IPS DF 4.7 (cell line): ENCODE measurements around the gene ST3GAL5.
"Not testable (repeated sequence)": the region's sequence is repeated elsewhere in the genome, so short reads cannot be mapped to it uniquely, and the experiment has no call there.

Experiments used
- DNase-seq: peaks from one replicate; pipeline ENCODE4 v3.0.0-alpha.2; 2013; ENCODE audit warnings: low spot score; ENCODE audit errors: extremely low read depth

The ST3GAL5 gene

DNA sequence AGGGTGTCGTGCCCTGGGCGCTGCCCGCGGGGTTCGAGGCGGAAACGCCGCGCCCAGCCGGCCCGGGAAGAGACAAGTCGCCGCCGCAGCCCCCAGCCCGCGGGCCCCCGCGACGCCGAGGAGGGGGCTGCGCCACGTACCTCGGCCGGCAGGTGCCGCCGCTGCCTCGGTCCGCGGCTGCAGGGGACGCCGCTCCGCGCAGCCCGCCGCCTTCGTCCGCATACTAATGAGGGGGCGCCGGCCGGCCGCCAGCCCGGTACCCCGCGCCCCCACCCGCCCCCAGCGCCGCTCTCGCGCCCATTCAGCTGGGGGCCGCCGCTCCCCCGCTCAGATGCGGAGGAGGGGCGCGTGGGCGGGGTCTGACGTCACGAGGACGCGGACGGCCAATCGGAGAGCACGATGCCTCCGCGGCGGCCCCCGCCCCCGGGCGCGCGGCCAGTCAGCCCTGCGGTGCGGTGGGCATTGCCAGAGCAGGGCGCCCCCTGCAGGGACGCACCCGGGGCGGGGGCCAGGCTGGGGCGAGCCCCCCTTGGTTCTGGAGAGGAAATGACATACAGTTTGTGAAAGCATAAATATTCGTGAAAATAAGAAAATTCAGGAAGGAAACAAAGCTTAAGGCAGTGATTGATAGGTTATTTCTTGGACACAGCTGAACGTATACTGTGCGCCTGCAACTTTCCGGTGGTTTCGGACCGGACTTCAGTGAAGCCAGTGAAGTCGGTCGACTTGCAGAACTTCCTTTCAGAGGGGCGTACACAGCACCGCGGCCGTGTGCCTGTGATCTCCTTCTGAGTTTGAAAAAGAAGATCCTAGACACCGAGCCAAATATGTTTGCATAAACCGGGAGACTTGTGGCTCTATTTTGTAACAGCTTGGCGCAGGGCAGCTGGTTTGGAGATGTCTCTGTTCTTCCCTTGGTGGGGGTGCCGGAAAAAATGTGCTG is at the start of gene ST3GAL5:
TSS of gene ST3GAL5 (minus strand) at position 307 of the 943 bp plus-strand sequence. CDS start at position 222, 85 bp downstream.
- peak; percentile 22 for DNase-seq

DNA sequence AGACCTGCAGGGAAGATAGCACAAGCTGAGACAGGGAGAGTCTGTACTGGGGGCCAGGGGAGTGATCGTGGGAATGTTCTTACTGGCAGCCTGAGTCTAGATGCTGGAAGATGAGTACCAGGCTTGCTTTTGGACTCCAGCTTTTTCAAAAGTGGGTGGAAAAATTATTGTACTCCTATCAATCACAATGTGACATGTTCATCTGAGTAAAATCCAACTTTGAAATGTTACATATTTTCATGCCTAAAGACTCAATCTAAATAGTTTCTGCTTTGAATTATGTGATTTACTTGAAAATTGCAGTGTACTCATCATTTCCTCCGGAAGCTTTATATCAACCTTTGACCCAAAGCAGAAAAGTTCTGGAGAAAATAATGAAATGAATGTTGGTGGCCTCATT is 49.7 kb upstream of the ST3GAL5 start:
- DNase-seq, result no peak

DNA sequence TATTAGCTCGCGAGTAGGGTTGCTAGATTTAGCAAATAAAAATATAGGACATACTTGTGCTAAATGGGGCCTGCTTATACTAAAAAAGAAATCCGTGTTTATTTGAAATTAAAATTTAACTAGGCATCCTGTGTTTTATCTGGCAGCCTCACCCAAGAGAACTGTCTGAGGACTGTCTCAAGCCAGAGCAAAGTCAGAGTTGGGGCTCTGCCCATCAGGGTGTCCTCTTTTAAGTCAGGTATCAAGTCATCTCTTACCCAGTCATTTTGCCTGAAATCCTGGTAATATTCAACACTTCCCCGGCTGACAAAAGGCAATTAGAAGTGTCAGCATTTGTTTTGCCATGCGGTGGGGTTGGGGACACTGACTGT is 48.3 kb upstream of the ST3GAL5 start:
- DNase-seq, result no peak

DNA sequence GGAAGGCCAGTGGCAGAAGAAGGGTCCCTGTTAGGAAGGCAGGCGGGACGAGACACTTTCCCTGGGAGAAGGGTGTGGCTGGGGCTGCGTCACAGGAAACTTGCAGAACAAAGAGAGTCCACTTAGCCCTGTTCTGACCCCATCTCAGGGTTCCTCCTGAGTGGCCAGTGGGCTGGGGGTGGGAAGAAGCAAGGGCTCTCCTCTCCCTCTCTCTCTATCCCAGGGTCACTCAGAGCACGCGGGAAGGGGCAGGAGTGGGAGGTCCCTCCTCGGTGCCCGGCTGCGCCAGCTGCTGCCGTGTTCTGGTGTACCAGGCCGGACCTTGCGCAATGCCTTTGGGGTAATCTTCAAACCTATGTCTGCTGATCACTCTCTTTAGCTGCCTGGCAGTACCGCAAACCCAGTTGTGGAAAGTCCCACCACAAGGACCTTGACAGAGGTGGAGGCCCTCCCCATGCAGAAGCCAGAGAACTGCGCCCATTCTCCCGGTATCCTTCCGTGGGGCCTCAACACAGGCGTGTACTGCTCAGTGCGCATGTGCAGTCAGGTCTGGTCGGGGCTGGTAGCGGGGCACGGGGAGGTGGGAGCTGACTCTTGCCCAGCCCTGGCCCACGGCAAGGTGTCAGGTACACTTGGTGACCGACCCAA is 47.8 kb upstream of the ST3GAL5 start:
- DNase-seq, result no peak

DNA sequence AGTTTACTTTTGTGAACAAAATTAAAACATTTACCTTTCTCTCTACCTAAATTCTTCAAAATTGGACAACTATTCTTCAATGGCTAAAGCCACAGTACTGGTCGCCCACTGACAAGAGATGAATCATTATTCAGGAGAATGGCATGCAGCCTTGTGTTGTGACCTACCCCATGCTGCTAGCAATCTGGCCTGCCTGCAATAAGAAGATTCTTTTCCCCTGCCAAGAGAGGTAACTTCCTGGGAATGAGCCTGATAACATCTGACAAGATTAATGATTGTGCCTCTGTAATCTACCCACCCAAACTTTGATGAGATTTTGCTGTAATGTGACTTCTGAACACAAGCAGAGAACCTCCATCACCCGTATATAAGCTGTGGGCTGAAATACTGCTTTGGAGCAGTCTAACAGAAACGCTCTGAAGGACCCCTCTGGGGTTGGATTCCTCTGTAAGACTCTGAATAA is 47.0 kb upstream of the ST3GAL5 start:
- DNase-seq, result peak; percentile 14

GRCh38 chr2:85935170-85935745 is 46.5 kb upstream of the ST3GAL5 start:
- DNase-seq, result no peak

GRCh38 chr2:85933753-85934594 is 45.2 kb upstream of the ST3GAL5 start:
- no peak for DNase-seq

GRCh38 chr2:85931151-85931550 is 42.4 kb upstream of the ST3GAL5 start:
- DNase-seq, result not testable (repeated sequence)

DNA sequence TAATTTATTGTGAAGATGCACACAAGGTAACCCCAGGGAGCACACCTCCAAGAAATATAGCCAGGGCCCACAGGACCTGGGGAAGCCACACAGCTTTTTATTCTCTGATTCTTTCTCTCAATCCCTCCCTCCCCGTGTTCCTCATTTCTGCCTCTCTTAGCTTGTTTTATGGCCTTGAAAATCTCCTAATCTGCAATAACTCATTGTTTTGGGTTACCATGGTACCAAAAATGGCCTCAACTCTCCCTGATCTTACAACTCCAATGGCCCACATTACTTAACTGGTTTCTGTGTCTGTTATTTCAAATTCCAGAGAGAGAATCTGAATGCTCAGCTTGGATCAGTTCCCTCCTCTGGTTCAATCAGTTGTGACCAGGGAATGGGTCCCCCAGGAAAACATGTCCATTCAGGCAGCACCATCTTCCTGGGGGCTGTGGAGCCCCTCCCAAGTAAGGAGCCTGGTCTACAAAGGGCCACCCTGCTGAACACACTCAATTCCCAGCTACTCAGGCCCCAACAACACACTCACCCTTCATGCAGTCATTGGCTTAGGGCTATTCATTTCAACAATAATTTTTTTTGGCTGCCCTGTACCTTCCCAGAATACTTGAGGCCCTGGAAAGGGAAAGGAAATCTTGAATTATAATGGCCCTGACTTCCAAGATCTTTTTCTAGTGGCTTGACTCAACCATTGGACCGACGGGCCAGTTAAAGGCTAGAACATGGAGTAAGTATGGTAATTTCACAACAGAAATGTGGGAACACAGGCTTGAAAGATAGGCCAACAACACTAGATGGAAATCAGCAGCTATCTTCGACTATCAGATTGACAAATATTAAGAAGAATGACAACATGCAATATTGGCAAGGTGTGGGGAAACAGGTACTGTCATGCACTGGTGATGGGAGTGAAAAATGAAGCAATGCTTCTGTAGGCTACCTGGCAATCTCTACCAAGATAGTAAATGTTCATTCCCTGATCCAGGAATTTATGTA is 41.6 kb upstream of the ST3GAL5 start:
- no peak for DNase-seq

DNA sequence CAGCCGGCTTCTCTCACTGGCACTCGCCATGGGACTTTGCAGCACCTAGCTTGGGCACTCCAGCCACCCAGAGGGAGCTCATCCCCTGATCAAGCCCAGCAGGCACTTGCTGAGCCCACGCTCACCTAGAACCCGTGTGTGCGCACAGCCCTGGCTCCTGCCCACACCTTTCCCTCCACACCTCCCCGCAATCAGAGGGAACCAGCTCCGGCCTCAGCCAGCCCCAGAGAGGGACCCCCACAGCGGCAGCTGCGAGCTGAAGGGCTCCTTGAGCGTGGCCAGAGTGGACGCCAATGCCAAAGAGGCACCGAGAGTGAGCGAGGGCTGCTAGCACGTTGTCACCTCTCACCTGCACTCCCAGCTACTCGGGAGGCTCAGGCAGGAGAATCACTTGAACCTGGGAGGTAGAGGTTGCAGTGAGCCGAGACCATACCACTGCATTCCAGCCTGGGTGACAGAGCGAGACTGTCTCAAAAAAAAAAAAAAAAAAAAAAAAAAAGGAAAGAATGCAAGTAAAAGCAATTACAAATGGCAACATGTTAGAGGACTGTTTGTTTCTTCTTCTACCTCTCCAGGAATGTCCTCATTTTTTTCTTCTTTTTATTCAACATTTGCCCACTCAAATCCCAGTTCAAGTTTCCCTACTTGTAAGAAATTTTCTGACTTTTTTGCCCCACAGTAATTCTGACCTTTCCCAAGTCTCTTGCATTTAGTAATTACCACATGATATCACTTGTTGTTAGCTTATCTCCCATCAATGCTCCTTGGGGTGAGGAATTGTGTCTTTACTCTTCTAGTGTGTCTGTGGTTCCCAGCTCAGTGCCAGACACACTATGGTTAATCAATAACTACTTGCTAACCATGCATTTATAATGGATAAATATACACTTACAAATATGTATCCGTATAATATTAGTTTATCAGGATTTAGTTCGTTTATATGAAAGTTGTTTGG is 40.6 kb upstream of the ST3GAL5 start:
- DNase-seq, result no peak

DNA sequence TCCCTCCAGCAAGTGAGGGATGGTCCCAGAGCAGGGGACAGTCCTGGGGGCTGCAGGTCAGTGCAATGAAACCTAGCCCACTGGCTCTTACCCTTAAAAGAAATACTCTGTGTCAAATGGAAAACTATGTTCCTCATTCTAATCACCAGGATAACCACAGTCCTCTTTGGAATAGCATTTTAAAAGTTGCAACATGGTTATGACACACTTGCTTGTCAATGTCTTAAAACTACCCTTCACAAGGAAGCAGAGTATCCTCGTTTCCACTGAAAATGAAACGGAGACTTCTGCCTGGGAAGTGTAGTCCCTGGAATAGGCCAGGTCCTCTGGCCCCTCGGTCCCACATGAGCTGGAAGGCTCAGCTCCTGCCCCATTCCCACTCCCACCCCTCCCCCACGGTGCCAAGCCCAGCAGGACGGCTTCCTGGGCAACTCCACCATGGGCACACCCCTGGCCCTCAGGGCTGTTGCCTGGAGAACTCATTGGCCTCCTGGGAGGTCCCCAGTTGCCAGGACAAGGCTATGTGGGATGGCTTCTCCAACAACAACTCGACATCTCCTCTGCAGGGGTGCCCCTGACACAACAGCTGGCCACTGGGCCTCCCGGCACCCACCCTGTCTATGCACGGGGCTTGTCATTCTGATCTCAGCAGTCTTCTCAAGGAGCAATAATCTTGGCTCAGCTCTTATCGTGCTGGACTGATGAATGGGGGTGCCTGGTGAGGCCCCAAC is 38.3 kb upstream of the ST3GAL5 start:
- no peak for DNase-seq

GRCh38 chr2:85926526-85926925 is 37.7 kb upstream of the ST3GAL5 start:
- DNase-seq, result no peak

DNA sequence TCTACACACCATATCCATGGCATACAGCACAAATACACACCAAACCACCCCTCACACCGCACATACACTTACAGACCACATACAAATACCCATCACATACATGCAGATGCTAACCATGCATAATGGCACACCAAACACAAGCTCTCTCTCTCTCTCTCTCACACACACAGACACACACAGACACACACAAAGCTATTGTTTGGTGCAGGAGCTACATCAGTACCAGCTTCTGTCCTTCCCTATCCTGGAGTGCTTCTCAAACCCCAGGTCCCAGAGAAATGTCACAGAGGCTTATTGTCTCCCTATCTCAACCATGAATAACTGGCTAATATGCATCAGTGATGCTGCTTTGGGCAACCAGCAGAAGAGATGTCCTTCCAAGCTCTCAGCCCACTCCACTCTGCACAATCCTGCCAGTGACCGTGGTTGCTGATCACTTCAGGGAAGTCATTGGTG is 36.5 kb upstream of the ST3GAL5 start:
- DNase-seq, result no peak

GRCh38 chr2:85924522-85924921 is 35.7 kb upstream of the ST3GAL5 start:
- DNase-seq, result no peak

- DNase-seq, result no peak
Observed at GRCh38 chr2:85922199-85922598, 33.4 kb upstream of the ST3GAL5 start.

DNA sequence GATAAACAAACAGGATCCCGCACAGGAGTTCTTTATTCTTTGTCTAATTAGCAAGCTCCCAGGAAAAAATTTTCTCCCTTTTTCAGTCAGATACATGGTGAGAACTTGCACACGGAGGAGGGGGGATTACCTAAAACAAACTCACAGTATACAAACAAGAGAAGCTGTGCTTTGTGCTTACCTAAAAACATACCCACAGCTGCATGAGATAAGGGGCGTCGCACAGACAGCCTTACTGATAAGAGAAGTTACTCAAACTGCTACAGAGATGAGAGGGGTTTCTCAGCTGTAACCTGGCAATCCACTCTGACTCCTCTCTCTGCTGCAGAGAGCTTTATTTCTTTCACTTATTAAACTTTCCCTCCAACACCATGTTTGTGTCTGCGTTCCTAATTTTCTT is 32.9 kb upstream of the ST3GAL5 start:
- no peak for DNase-seq

- DNase-seq, result no peak
Observed at GRCh38 chr2:85920810-85921545, 32.2 kb upstream of the ST3GAL5 start.
